ENCODE results near the gene FAM3D. TPM values are rescaled to one million over a fixed set of nuclear protein-coding genes. Genes with fewer than 3 reads are reported as not detected.

The FAM3D gene
- total and polyA plus RNA-seq, 2 of the 8 experiments (the other 6 are each of a cell fraction or from before 2014, with no cell fraction given), result not detected

- H2BK15ac ChIP-seq (ENCODE audit: low read length), result no peak overlapping the region
- no peak overlapping the region for H4K8ac ChIP-seq (ENCODE audit: extremely low read depth, insufficient read depth, low read length)
- H2AFZ ChIP-seq (ENCODE audit: low read length), result no peak overlapping the region
- H3K56ac ChIP-seq (replicated peaks; ENCODE audit: insufficient read length, low read depth, low read length), result no peak overlapping the region
- H2BK12ac ChIP-seq (ENCODE audit: low read depth, low read length), result no peak overlapping the region
- no peak overlapping the region for H2BK120ac ChIP-seq (replicated peaks; ENCODE audit: low read depth, low read length)
- H3K36me3 ChIP-seq (ENCODE audit: control insufficient read depth in 2 of 4, insufficient read depth in 4 of 4, low read length in 3 of 4), result no peaks in the 10 kb centered on the region
- no peak overlapping the region for H2BK20ac ChIP-seq (ENCODE audit: low read length)
- peaks cover 2% of the 10 kb centered on the region; the same call in 1 of the 2 replicates for H3K23me2 ChIP-seq (ENCODE audit: low read depth, low read length)
- no peak overlapping the region for H3K14ac ChIP-seq (ENCODE audit: insufficient read length)
- no peaks in the 10 kb centered on the region for H3K79me2 ChIP-seq (ENCODE audit: control insufficient read depth in 1 of 2, insufficient read depth in 2 of 2, low read length in 2 of 2)
- 91% methylated on average over 2 of the region's 2 CpGs; no CpG with 5 or more reads in 1 of the 2 experiments for WGBS, 2 experiments (ENCODE audit: extremely low coverage in 1 of 2, insufficient coverage in 1 of 2, insufficient read length in 1 of 2, insufficient replicate concordance in 2 of 2, low coverage in 1 of 2, low lambda C conversion rate in 2 of 2, missing lambda C conversion rate in 1 of 2)
- H4K20me1 ChIP-seq (replicated peaks in 1 of 2; ENCODE audit: control insufficient read depth in 1 of 2, insufficient read depth in 2 of 2, low read length in 2 of 2), result no peaks in the 10 kb centered on the region
- FAIRE-seq, result no peak
- no peak for DNase-seq (ENCODE audit: low read depth in 1 of 2, low spot score in 2 of 2)
- ChIA-PET POLR2A (ENCODE audit: partially characterized antibody) (no interaction called here), CTCF (ENCODE audit: partially characterized antibody) (no interaction called here)
- H3K9ac ChIP-seq (replicated peaks in 1 of 4; ENCODE audit: extremely low read depth in 1 of 4, low read depth in 3 of 4, low read length in 3 of 4), result no peak overlapping the region
- no peak overlapping the region for H3K27ac ChIP-seq (ENCODE audit: low read depth, low read length)
- no peaks in the 10 kb centered on the region for H3K27me3 ChIP-seq (replicated peaks in 1 of 4; ENCODE audit: control insufficient read depth in 3 of 4, extremely low read depth in 1 of 4, insufficient read depth in 3 of 4, low read length in 3 of 4)
- H3K4me2 ChIP-seq (ENCODE audit: insufficient read depth in 1 of 2, low read depth in 2 of 2, low read length in 2 of 2), result no peak overlapping the region
- no peaks in the 10 kb centered on the region for H3K4me1 ChIP-seq (replicated peaks in 1 of 4; ENCODE audit: control insufficient read depth in 3 of 4, insufficient read depth in 4 of 4, low read length in 3 of 4)
- H3K4me3 ChIP-seq (ENCODE audit: extremely low read depth in 1 of 4, insufficient read depth in 2 of 4, low read depth in 3 of 4, low read length in 4 of 4), result no peak overlapping the region
- TF ChIP-seq NRF1 (IDR thresholded peaks at IDR 0.05; ENCODE audit: low read depth, low read length) (no peak), EGR1 (IDR thresholded peaks at IDR 0.05; ENCODE audit: borderline replicate concordance, low read depth, low read length) (no peak)
- H3K9me3 ChIP-seq (ENCODE audit: insufficient read depth in 2 of 2, low read depth in 1 of 2, low read length in 1 of 2), result peaks cover 3 to 6% of the 10 kb centered on the region in 2 experiments; a peak in 2 of 4 replicates
- H4K91ac ChIP-seq (replicated peaks; ENCODE audit: insufficient read length, low read length), result no peak overlapping the region
- no peak overlapping the region for H2BK5ac ChIP-seq (ENCODE audit: low read depth, low read length)
- no peak overlapping the region for H3K4ac ChIP-seq (replicated peaks; ENCODE audit: insufficient read length, low read depth, low read length)
- no peak overlapping the region for H2AK5ac ChIP-seq (ENCODE audit: low read depth, low read length)
- no peak overlapping the region for H3K23ac ChIP-seq (ENCODE audit: insufficient read length)
- H4K5ac ChIP-seq (ENCODE audit: insufficient read length, low read depth, low read length), result no peak overlapping the region
- H3K79me1 ChIP-seq (ENCODE audit: low read depth, low read length), result no peaks in the 10 kb centered on the region
- no peak overlapping the region for H3K18ac ChIP-seq (ENCODE audit: extremely low read depth, low read length)
Observed at GRCh38 chr3:58706395-58707167, 40.0 kb upstream of the FAM3D start.
